GM21447 (cell line): ENCODE measurements around the gene ANKHD1.

Experiments
- ATAC-seq: cut with Tn5 transposase; IDR thresholded peaks from one replicate; pipeline ENCODE4 v1.9.1; 2021; ENCODE audit not compliant: unreplicated experiment

The ANKHD1 gene, protein sequence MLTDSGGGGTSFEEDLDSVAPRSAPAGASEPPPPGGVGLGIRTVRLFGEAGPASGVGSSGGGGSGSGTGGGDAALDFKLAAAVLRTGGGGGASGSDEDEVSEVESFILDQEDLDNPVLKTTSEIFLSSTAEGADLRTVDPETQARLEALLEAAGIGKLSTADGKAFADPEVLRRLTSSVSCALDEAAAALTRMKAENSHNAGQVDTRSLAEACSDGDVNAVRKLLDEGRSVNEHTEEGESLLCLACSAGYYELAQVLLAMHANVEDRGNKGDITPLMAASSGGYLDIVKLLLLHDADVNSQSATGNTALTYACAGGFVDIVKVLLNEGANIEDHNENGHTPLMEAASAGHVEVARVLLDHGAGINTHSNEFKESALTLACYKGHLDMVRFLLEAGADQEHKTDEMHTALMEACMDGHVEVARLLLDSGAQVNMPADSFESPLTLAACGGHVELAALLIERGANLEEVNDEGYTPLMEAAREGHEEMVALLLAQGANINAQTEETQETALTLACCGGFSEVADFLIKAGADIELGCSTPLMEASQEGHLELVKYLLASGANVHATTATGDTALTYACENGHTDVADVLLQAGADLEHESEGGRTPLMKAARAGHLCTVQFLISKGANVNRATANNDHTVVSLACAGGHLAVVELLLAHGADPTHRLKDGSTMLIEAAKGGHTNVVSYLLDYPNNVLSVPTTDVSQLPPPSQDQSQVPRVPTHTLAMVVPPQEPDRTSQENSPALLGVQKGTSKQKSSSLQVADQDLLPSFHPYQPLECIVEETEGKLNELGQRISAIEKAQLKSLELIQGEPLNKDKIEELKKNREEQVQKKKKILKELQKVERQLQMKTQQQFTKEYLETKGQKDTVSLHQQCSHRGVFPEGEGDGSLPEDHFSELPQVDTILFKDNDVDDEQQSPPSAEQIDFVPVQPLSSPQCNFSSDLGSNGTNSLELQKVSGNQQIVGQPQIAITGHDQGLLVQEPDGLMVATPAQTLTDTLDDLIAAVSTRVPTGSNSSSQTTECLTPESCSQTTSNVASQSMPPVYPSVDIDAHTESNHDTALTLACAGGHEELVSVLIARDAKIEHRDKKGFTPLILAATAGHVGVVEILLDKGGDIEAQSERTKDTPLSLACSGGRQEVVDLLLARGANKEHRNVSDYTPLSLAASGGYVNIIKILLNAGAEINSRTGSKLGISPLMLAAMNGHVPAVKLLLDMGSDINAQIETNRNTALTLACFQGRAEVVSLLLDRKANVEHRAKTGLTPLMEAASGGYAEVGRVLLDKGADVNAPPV (N-terminal part only)

GRCh38 chr5:140401362-140402257 lies at the start of gene ANKHD1:
TSS of gene ANKHD1 (plus strand) at chr5:140401833. CDS start at chr5:140401968, 135 bp downstream.
- peak; percentile 83 for ATAC-seq

GRCh38 chr5:140355546-140355945 lies 46.1 kb upstream of the ANKHD1 start:
- ATAC-seq, result no peak

- ATAC-seq, result peak; percentile 38
These were observed 44.5 kb upstream of the ANKHD1 start for GRCh38 chr5:140356853-140357725.

GRCh38 chr5:140357726-140358093 lies 43.9 kb upstream of the ANKHD1 start:
- peak; percentile 90 for ATAC-seq

- ATAC-seq, result no peak
These were observed 42.8 kb upstream of the ANKHD1 start for GRCh38 chr5:140358738-140359310.

- no peak for ATAC-seq
These were observed 41.5 kb upstream of the ANKHD1 start, which contains the start of gene SLC4A9 for GRCh38 chr5:140360101-140360500. TSS of gene SLC4A9 (plus strand) at chr5:140360194. CDS start at chr5:140360237, 43 bp downstream.

- no peak for ATAC-seq
These were observed 40.8 kb upstream of the ANKHD1 start for GRCh38 chr5:140360681-140361479.

DNA sequence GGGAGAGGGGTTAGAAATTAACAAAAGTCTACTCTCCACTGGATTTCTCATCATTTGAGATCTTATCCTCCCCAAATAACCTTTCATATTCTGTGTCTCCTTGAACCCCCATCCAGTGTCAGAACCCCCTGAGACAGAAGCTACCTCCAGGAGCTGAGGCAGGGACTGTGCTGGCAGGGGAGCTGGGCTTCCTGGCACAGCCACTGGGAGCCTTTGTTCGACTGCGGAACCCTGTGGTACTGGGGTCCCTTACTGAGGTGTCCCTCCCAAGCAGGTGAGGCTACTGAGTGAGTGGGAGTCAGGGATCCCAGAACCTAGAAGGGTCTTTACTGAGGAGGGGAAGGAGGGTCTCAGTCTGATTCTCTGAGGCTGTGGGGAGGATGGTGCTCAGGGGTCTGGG lies 39.7 kb upstream of the ANKHD1 start:
- no peak for ATAC-seq

DNA sequence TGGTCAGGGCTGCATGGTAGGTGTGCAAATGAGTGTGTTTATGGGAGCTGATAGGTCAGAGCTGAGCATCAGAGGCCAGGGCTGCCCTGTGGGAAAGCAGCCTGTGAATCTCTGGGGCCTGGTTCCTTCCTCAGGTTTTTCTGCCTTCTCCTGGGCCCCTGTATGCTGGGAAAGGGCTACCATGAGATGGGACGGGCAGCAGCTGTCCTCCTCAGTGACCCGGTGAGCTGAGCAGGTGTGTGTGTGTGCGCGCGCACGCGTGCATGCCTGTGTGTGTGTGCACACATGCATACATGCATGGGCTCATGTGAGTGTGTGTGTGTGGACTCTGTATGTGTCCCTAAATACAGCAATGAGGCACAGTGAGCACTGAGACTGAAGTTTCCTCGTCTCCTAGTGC lies 39.3 kb upstream of the ANKHD1 start:
- no peak for ATAC-seq

- ATAC-seq, result peak; percentile 88
These were observed 38.6 kb upstream of the ANKHD1 start for GRCh38 chr5:140362875-140363630.

GRCh38 chr5:140363631-140364471 lies 37.8 kb upstream of the ANKHD1 start:
- no peak for ATAC-seq

GRCh38 chr5:140364472-140364765 lies 37.2 kb upstream of the ANKHD1 start:
- ATAC-seq, result no peak

DNA sequence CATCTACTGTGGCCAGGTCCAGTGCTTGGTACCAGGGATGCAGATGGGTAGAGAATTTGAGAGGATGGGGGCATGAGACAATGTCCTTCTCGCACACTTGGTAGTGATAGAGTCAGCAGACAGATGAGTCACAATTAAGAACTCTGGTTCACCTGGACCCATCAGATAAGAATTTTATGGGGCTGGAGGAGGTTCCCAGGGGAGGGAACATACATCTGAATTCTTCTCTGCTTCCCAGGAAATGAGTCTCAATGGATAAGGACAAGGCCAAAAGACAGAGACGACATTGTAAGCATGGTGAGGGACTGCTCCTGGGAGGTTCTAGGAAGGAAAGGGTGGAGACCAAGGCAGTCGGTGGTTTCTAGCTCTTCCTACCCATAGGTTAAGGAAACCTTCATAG lies 36.4 kb upstream of the ANKHD1 start:
- no peak for ATAC-seq

DNA sequence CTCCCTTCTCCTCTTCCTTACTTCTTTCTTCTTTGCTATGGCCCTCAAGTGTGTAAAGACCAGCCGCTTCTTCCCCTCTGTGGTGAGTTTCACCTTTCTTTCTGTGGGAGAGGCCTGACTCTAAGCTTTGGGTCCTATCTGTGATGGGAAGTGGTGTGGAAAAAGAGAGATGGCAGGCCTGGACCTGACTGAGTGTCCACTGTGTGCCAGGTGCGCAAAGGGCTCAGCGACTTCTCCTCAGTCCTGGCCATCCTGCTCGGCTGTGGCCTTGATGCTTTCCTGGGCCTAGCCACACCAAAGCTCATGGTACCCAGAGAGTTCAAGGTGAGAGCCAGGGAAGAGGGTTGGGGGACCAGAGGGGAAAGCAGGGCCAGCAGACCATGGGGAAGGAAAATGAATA lies 35.7 kb upstream of the ANKHD1 start:
- no peak for ATAC-seq

GRCh38 chr5:140366589-140367255 lies 34.9 kb upstream of the ANKHD1 start:
- no peak for ATAC-seq
